B cell (primary cell): ENCODE data around the gene NEUROG2. TPM values are rescaled to one million over a fixed set of nuclear protein-coding genes. Genes with fewer than 3 reads are reported as not detected.

ENCODE experiments used
- ATAC-seq: fragments of 200-7000 bp; cut with Tn5 transposase; one replicate; pipeline ENCODE4 v1.10.0; 2021; ENCODE audit warnings: low read depth, mild to moderate bottlenecking, moderate number of reproducible peaks, moderate library complexity
- CTCF ChIA-PET: fragments of 350-600 bp; sonication (Branson Sonifier 250); formaldehyde crosslinking; loops from one replicate; lab custom pipeline; 2021; ENCODE audit warnings: antibody characterized with exemption, inconsistent platforms; lab: Charles Lee
- POLR2A ChIA-PET: fragments of 350-600 bp; sonication (Branson Sonifier 250); formaldehyde crosslinking; loops from one replicate; lab custom pipeline; 2021; ENCODE audit warnings: antibody characterized with exemption; lab: Charles Lee
- DNase-seq: peaks from one replicate; pipeline ENCODE4 v3.0.0; 2013
- H2AFZ ChIP-seq: 2 replicates; pipeline ENCODE4 v1.6.1; 2012; ENCODE audit warnings: mild to moderate bottlenecking, low read depth, low read length; ENCODE audit not compliant: insufficient read depth, poor library complexity, severe bottlenecking
- H3K27ac ChIP-seq, 2 donors: 1 replicate in 1 of 2; 2 replicates in 1 of 2; pipeline ENCODE4 v1.5.1; 2012 to 2013; ENCODE audit warnings: low read length in 2 of 2, mild to moderate bottlenecking in 2 of 2, moderate library complexity in 1 of 2
- H3K27me3 ChIP-seq, 4 experiments: fragments of 200-600 bp in 1 of 4; sonication (generic) in 1 of 4; replicated peaks in 1 of 4; 1 replicate in 2 of 4; 2 replicates in 2 of 4; pipeline versions ENCODE4 v1.6.1 to v1.7.0; 2013 to 2016; ENCODE audit warnings: low read length in 3 of 4, mild to moderate bottlenecking in 2 of 4, mixed read lengths in 1 of 4, moderate library complexity in 1 of 4; ENCODE audit not compliant: insufficient read depth in 4 of 4, control insufficient read depth in 3 of 4; ENCODE audit errors: control extremely low read depth in 1 of 4
- H3K36me3 ChIP-seq, 2 experiments: replicated peaks in 1 of 2; 1 replicate in 1 of 2; 2 replicates in 1 of 2; pipeline versions ENCODE4 v1.6.1 to v1.7.1; 2013; ENCODE audit warnings: low read length in 1 of 2; ENCODE audit not compliant: insufficient read depth in 2 of 2, control insufficient read depth in 1 of 2; ENCODE audit errors: control extremely low read depth in 1 of 2, extremely low read depth in 1 of 2
- H3K4me1 ChIP-seq, 2 donors: fragments of 200-600 bp in 1 of 2; sonication (generic) in 1 of 2; 1 replicate in 1 of 2; 2 replicates in 1 of 2; pipeline versions ENCODE4 v1.5.1 to v1.6.1; 2013 to 2017; ENCODE audit warnings: low read length in 2 of 2; ENCODE audit not compliant: control insufficient read depth in 2 of 2, insufficient read depth in 2 of 2
- H3K4me2 ChIP-seq: replicated peaks from 2 replicates; pipeline ENCODE3; 2012; ENCODE audit warnings: mild to moderate bottlenecking, low read depth, low read length; ENCODE audit not compliant: poor library complexity, severe bottlenecking
- H3K4me3 ChIP-seq, 5 experiments: fragments of 200-600 bp in 1 of 5; sonication (generic) in 1 of 5; 1 replicate in 3 of 5; 2 replicates in 2 of 5; pipeline versions ENCODE4 v1.5.1 to v1.7.0; 2011 to 2016; ENCODE audit warnings: low read length in 4 of 5, mild to moderate bottlenecking in 4 of 5, low read depth in 2 of 5, control low read depth in 1 of 5, moderate library complexity in 1 of 5; ENCODE audit not compliant: insufficient read depth in 1 of 5; ENCODE audit errors: control extremely low read depth in 1 of 5, extremely low read depth in 1 of 5
- H3K79me2 ChIP-seq: fragments of 200-600 bp; sonication (generic); one replicate; pipeline ENCODE4 v1.6.0; 2016; ENCODE audit warnings: low read length; ENCODE audit not compliant: control insufficient read depth, insufficient read depth
- H3K9ac ChIP-seq: fragments of 200-600 bp; sonication (generic); 2 replicates; pipeline ENCODE4 v1.6.1; 2017; ENCODE audit warnings: mild to moderate bottlenecking, low read length, moderate library complexity
- H3K9me3 ChIP-seq, 3 donors: one replicate each; pipeline versions ENCODE4 v1.6.1 to v1.7.1; 2013; ENCODE audit warnings: low read length in 2 of 3; ENCODE audit not compliant: control insufficient read depth in 2 of 3, insufficient read depth in 1 of 3; ENCODE audit errors: control extremely low read depth in 1 of 3
- H4K20me1 ChIP-seq: 2 replicates; pipeline ENCODE4 v1.6.0; 2012; ENCODE audit warnings: mild to moderate bottlenecking, low read length; ENCODE audit not compliant: insufficient read depth, control insufficient read depth, poor library complexity, severe bottlenecking
- H3K27ac Mint-ChIP-seq: one replicate; pipeline ENCODE4 v1.8.0; 2021; ENCODE audit warnings: mixed read lengths
- H3K27me3 Mint-ChIP-seq: one replicate; pipeline ENCODE4 v1.8.0; 2021; ENCODE audit warnings: mixed read lengths
- H3K4me1 Mint-ChIP-seq: one replicate; pipeline ENCODE4 v1.8.0; 2021; ENCODE audit warnings: mixed read lengths
- H3K4me3 Mint-ChIP-seq: one replicate; pipeline ENCODE4 v1.8.0; 2021; ENCODE audit warnings: mixed read lengths
- H3K9me3 Mint-ChIP-seq: one replicate; pipeline ENCODE4 v1.8.0; 2022; ENCODE audit warnings: mixed read lengths; ENCODE audit not compliant: insufficient read depth
- EZH2 ChIP-seq: IDR thresholded peaks from 2 replicates; pipeline ENCODE4 v1.6.1; 2012; ENCODE audit warnings: borderline replicate concordance, low read depth, mild to moderate bottlenecking, moderate library complexity, low read length; ENCODE audit not compliant: insufficient read depth, poor library complexity, severe bottlenecking
- WGBS: methylation state at CpG from one replicate; pipeline ENCODE4 v1.1.5; 2013; ENCODE audit warnings: missing lambda C conversion rate; ENCODE audit not compliant: insufficient coverage; 5-methylcytosine and 5-hydroxymethylcytosine counted together
- intact Hi-C: fragments of 100-400 bp; cut with micrococcal nuclease; formaldehyde crosslinking; loops from one replicate; pipeline ENCODE4 v1.10.0; 2022
- polyA plus RNA-seq: library from polyadenylated mRNA; depleted of rRNA; stranded (reverse); fragments of >200 nt; gene quantifications from 2 replicates; pipeline ENCODE4 v1.2.3, GENCODE V29; 2012
- total RNA-seq, 2 donors: library from RNA; stranded (reverse); fragments of 120-200 nt in 1 of 2; gene quantifications; 1 replicate in 1 of 2; 2 replicates in 1 of 2; pipeline versions ENCODE4 v1.2.3 to v1.2.4, GENCODE V29; 2013 to 2022
- TF ChIP-seq, protein P1 (sequence below): fragments of 200-600 bp; IDR thresholded peaks from one replicate; pipeline ENCODE4 v1.8.0; 2022; ENCODE audit warnings: antibody characterized with exemption, mild to moderate bottlenecking

Gene NEUROG2
- total and polyA plus RNA-seq, 2 donors (not counting 1 experiment from before 2014, with no cell fraction given): not detected

DNA sequence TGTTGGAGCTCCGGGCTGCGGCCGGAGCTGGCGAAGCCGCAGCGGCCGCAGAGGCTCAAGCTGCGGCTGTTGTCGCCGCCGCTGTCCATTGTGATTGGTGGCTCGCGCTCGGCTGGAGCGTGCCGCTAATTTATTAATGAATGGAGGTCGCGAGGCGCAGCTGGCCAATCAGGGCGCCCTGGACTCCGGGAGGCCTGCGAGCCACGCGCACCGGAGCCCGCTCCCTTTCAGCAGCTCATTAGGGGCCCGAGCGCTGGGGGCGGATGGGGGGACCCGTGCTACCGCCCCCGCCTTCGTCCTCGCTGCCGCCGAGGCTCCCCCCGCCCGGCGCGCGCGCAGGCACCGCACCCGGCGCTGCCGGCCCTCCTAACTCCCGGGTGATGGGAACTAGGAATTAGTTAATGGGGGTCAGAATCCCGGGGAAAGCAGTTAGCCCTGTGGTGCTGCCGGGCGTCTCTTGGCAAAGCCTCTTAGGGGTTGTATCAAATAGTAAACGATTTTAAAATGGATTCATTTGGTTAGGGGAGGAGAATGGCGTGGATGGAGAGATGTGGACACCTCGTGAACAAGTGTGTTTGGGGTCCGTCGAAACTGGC, 589 bp upstream of the NEUROG2 start:
- Histone ChIP-seq H3K4me2 (peak overlapping the region; percentile 98), H3K4me3 (peak overlapping the region in 4 of 5 experiments; percentile 49 to 75 (median 63)), H3K36me3 (no peaks in the 10 kb centered on the region), H3K27ac (no peak overlapping the region), H4K20me1 (no peaks in the 10 kb centered on the region), H3K9ac (peak overlapping the region; percentile 75), H3K4me1 (peaks cover 51 to 76% of the 10 kb centered on the region in 2 donors), H3K79me2 (no peaks in the 10 kb centered on the region), H3K27me3 (peaks cover 4 to 85% (median 80%) of the 10 kb centered on the region in 4 experiments), H2AFZ (peak overlapping the region; percentile 88), H3K9me3 (peaks cover 0 to 35% (median 16%) of the 10 kb centered on the region in 3 donors)
- WGBS: 2% methylated on average over 55 of the region's 55 CpGs
- ChIA-PET CTCF (interaction anchor here (0.6 to 1.3 kb wide), 4 partner anchors 15 to 1224 kb away, joined by 3 read pairs; no protein-coding TSS in a partner anchor), POLR2A (no interaction called here)
- Mint-ChIP-seq H3K27ac (no peak overlapping the region), H3K4me1 (peaks cover 59% of the 10 kb centered on the region), H3K4me3 (peak overlapping the region; percentile 96), H3K27me3 (peaks cover 94% of the 10 kb centered on the region), H3K9me3 (peaks cover 4% of the 10 kb centered on the region)
- intact Hi-C loops: loop anchor here (10.0 kb wide), 2 partner anchors 188 to 1902 kb away; no protein-coding TSS in a partner anchor
- no peak for ATAC-seq
- TF ChIP-seq, protein P1, sequence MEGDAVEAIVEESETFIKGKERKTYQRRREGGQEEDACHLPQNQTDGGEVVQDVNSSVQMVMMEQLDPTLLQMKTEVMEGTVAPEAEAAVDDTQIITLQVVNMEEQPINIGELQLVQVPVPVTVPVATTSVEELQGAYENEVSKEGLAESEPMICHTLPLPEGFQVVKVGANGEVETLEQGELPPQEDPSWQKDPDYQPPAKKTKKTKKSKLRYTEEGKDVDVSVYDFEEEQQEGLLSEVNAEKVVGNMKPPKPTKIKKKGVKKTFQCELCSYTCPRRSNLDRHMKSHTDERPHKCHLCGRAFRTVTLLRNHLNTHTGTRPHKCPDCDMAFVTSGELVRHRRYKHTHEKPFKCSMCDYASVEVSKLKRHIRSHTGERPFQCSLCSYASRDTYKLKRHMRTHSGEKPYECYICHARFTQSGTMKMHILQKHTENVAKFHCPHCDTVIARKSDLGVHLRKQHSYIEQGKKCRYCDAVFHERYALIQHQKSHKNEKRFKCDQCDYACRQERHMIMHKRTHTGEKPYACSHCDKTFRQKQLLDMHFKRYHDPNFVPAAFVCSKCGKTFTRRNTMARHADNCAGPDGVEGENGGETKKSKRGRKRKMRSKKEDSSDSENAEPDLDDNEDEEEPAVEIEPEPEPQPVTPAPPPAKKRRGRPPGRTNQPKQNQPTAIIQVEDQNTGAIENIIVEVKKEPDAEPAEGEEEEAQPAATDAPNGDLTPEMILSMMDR: no peak
- peak; percentile 88 for TF ChIP-seq EZH2
- DNase-seq: peak; percentile 53
